ENCODE results near the gene NFYC. TPM values are rescaled to one million over a fixed set of nuclear protein-coding genes. Genes with fewer than 3 reads are reported as not detected.

Gene NFYC
- polyA plus RNA-seq, 1 of the 3 experiments (the other 2 are of a cell fraction) = 72.4 TPM

- CTCF ChIA-PET = interaction anchor here (0.6 to 2.2 kb wide), 4 partner anchors 23 to 152 kb away, joined by 3 to 16 read pairs (median 4); no protein-coding TSS in a partner anchor
- DNase-seq = no peak
- no peak overlapping the region for H3K27ac ChIP-seq (ENCODE audit: low read depth in 2 of 2, low read length in 1 of 2)
- no peak overlapping the region for H2AFZ ChIP-seq (ENCODE audit: low read depth)
- H3F3A ChIP-seq (replicated peaks; ENCODE audit: insufficient read depth) = peaks cover 3% of the 10 kb centered on the region
- WGBS (ENCODE audit: low lambda C conversion rate) = 60% methylated on average over 9 of the region's 9 CpGs
- H3K4me1 ChIP-seq (ENCODE audit: control insufficient read depth in 1 of 2, insufficient read depth in 2 of 2, low read depth in 1 of 2, low read length in 1 of 2) = peaks cover 0 to 27% of the 10 kb centered on the region in 2 experiments; a peak in 1 of 4 replicates
- H3K9ac ChIP-seq = no peak overlapping the region
- no peaks in the 10 kb centered on the region for H3K79me2 ChIP-seq (ENCODE audit: insufficient read depth)
- no peaks in the 10 kb centered on the region for H4K20me1 ChIP-seq (ENCODE audit: insufficient read depth)
- no peaks in the 10 kb centered on the region for H3K9me3 ChIP-seq
- H3K4me2 ChIP-seq = no peak overlapping the region
- POLR2A ChIA-PET = interaction anchor here (0.6 kb wide), 1 partner anchor 246 kb away, joined by 3 read pairs; no protein-coding TSS in a partner anchor
- no peaks in the 10 kb centered on the region for H3K27me3 ChIP-seq (ENCODE audit: insufficient read depth)
- H3K9me2 ChIP-seq = no peaks in the 10 kb centered on the region
- peak; percentile 60 for TF ChIP-seq PBX3 (IDR thresholded peaks at IDR 0.05)
- TF ChIP-seq GABPA (IDR thresholded peaks at IDR 0.05; ENCODE audit: low read depth) = 0 out of 2 replicates have a peak, but pooled peaks have one; percentile 4
- TF ChIP-seq NFIC (IDR thresholded peaks at IDR 0.05; ENCODE audit: borderline replicate concordance) = peak; percentile 65
- no peak for TF ChIP-seq RXRA (IDR thresholded peaks at IDR 0.05; ENCODE audit: borderline replicate concordance, low read depth)
- H3K36me3 ChIP-seq (replicated peaks in 1 of 2; ENCODE audit: control insufficient read depth in 1 of 2, insufficient read depth in 2 of 2, low read length in 1 of 2) = no peaks in the 10 kb centered on the region
- H3K4me3 ChIP-seq (ENCODE audit: low read depth in 2 of 2, low read length in 1 of 2) = no peak overlapping the region
Observed at GRCh38 chr1:40796939-40797667, 105.6 kb downstream of the NFYC start.

GRCh38 chr1:40797668-40798010 lies 106.1 kb downstream of the NFYC start:
- no peak overlapping the region for H3K4me2 ChIP-seq
- no peaks in the 10 kb centered on the region for H3K9me3 ChIP-seq
- TF ChIP-seq SMC3 (IDR thresholded peaks at IDR 0.05; ENCODE audit: low read depth, low read length) = no peak
- no peak for TF ChIP-seq NRF1 (IDR thresholded peaks at IDR 0.05; ENCODE audit: low read depth, low read length)
- no peak for TF ChIP-seq FOXJ3 (CRISPR knock-in tag; IDR thresholded peaks at IDR 0.05)
- TF ChIP-seq TEAD4 (IDR thresholded peaks at IDR 0.05; ENCODE audit: borderline replicate concordance, insufficient read depth) = no peak
- no peak for TF ChIP-seq EP300 (IDR thresholded peaks at IDR 0.05; ENCODE audit: borderline replicate concordance in 1 of 2, low read depth in 1 of 2, low read length in 1 of 2)
- no peak for TF ChIP-seq ZBTB33 (IDR thresholded peaks at IDR 0.05; ENCODE audit: borderline replicate concordance, low read depth)
- TF ChIP-seq MXI1 (IDR thresholded peaks at IDR 0.05; ENCODE audit: low read depth, low read length) = no peak
- TF ChIP-seq ELF1 (IDR thresholded peaks at IDR 0.05) = no peak
- no peak for TF ChIP-seq GATA2 (CRISPR knock-in tag; IDR thresholded peaks at IDR 0.05)
- no peak for TF ChIP-seq RFX5 (IDR thresholded peaks at IDR 0.05; ENCODE audit: low read length)
- no peak for TF ChIP-seq PBX3 (IDR thresholded peaks at IDR 0.05)
- TF ChIP-seq USF1 (IDR thresholded peaks at IDR 0.05; ENCODE audit: borderline replicate concordance, low read depth) = no peak
- no peak for TF ChIP-seq IRF3 (IDR thresholded peaks at IDR 0.05; ENCODE audit: low read depth, low read length)
- no peak for TF ChIP-seq POLR2AphosphoS5 (IDR thresholded peaks at IDR 0.05; ENCODE audit: low read depth, low read length)
- DNase-seq = no peak
- H3K79me2 ChIP-seq (ENCODE audit: insufficient read depth) = no peaks in the 10 kb centered on the region
- no peak overlapping the region for H3K9ac ChIP-seq
- 83% methylated on average over 3 of the region's 3 CpGs for WGBS (ENCODE audit: low lambda C conversion rate)
- H3F3A ChIP-seq (replicated peaks; ENCODE audit: insufficient read depth) = peaks cover 3% of the 10 kb centered on the region
- no peaks in the 10 kb centered on the region for H4K20me1 ChIP-seq (ENCODE audit: insufficient read depth)
- no peaks in the 10 kb centered on the region for H3K27me3 ChIP-seq (ENCODE audit: insufficient read depth)
- ChIA-PET CTCF (interaction anchor here (0.6 to 2.2 kb wide), 4 partner anchors 23 to 150 kb away, joined by 3 to 16 read pairs (median 3); no protein-coding TSS in a partner anchor), POLR2A (no interaction called here)
- no peak overlapping the region for H3K27ac ChIP-seq (ENCODE audit: low read depth in 2 of 2, low read length in 1 of 2)
- H2AFZ ChIP-seq (ENCODE audit: low read depth) = no peak overlapping the region
- H3K9me2 ChIP-seq = no peaks in the 10 kb centered on the region
- H3K36me3 ChIP-seq (replicated peaks in 1 of 2; ENCODE audit: control insufficient read depth in 1 of 2, insufficient read depth in 2 of 2, low read length in 1 of 2) = no peaks in the 10 kb centered on the region
- no peak overlapping the region for H3K4me3 ChIP-seq (ENCODE audit: low read depth in 2 of 2, low read length in 1 of 2)
- peaks cover 0 to 28% of the 10 kb centered on the region in 2 experiments; a peak in 1 of 4 replicates for H3K4me1 ChIP-seq (ENCODE audit: control insufficient read depth in 1 of 2, insufficient read depth in 2 of 2, low read depth in 1 of 2, low read length in 1 of 2)

All from SK-N-SH (cell line).